Skin epidermis (tissue), 12 donors: ENCODE results near the gene VKORC1.

Source experiments
- H3K27ac ChIP-seq, 21 experiments: fragments of 200-600 bp; sonication (generic) in 11 of 21; one replicate each; pipeline ENCODE4 v1.5.0; 2020; ENCODE audit warnings: mild to moderate bottlenecking in 3 of 21, inconsistent platforms in 2 of 21, moderate library complexity in 2 of 21
- H3K4me3 ChIP-seq, 7 experiments: fragments of 200-600 bp; sonication (generic) in 2 of 7; one replicate each; pipeline ENCODE4 v1.5.0; 2020; ENCODE audit warnings: inconsistent platforms in 2 of 7, mild to moderate bottlenecking in 2 of 7, moderate library complexity in 1 of 7

The VKORC1 gene

DNA sequence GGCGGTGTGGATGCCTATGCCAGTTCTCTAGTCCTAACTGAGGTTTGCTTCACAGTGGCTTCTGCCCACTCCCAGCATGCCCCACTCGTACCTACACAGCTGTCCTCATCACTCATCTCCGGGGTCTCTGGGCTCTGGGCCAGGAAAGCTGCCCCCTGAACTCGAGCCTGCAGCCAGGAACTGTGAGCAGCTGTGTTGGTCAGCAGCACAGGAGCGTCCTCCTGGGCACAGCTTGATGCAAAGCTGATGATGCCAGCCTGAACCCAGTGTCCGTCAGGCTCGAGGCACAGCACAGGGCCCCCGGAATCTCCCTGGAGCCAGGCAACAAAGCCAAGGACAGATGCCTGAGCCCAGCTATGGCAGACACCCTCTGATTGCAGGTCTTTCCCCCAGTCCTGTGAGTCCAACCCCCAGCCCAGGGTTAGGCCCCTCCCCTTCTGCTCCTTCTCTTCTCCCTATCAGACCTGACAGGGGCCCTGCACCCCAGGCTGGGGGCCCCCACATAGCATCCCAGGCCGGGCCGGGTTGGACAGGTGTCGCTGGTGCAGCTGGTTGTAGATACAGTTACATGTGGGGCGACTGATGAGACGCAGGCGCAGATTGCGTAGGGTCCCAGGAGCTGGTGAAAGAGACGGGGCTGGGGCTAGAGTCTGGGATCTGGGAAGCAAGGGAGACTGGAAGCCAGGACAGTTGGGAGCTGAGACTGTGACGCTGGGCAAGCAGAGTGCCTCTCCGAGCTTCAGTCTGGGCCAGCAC, 8.5 kb downstream of the VKORC1 start:
- H3K27ac ChIP-seq = peak overlapping the region in 4 of 21 experiments; percentile 22 to 65 (median 35)
- H3K4me3 ChIP-seq = no peak overlapping the region

DNA sequence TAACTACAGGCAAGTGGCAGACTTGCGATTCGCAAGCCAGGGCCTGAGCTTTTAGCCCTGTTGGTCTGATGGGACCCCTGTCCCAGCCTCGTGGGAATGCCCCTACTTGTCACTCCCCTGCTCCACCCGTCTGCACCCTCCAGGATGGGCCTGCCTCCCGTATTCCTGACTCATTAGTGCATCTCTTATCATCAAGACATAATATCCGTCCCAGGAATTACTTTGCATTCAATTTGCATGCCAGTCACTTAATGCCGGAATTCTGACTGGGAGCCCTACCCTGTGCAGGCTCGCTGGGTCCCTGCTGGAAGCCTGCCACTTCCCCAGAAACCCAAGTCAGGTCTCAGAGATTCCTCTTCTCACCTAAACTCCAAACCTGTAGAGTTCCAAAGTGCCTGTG, 9.2 kb downstream of the VKORC1 start:
- no peak overlapping the region for H3K4me3 ChIP-seq
- peak overlapping the region in 10 of 21 experiments; percentile 22 to 77 (median 57) for H3K27ac ChIP-seq

DNA sequence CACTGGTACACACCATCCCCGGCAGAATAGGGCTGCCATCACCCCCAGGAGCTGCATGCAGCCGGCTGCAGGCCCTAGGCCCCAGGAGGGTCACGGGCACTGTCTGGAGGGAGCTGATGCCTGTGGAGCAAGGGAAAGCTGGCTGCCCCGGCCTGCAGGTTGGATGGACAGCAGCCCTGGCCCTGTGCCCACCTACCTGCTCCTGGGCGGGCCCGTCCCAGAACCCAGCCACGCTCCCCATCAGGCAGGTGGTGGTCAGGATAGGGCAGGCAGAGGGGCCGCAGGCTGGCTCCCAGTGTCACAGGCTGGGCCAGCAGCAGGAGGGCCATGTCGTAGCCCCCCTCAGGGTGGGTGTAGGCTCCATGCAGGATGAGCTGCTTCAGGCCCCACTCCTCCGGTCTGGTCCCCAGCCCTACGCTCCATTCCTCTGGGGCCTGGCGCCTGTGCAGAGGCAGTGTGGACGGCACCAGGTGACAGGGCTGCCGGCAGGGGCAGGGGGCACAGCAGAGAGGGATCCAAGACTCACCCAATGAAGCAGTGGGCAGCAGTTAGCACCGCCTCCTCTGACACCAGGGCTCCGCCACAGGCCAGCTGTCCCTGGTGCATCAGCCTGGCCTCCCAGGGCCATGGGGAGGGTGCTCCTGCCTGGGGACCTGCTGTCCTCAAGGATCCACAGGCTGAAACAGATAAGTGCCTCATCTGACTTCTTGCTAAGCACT, 9.9 kb downstream of the VKORC1 start:
- Histone ChIP-seq H3K27ac (peak overlapping the region in 12 of 21 experiments; percentile 15 to 77 (median 55)), H3K4me3 (no peak overlapping the region)

DNA sequence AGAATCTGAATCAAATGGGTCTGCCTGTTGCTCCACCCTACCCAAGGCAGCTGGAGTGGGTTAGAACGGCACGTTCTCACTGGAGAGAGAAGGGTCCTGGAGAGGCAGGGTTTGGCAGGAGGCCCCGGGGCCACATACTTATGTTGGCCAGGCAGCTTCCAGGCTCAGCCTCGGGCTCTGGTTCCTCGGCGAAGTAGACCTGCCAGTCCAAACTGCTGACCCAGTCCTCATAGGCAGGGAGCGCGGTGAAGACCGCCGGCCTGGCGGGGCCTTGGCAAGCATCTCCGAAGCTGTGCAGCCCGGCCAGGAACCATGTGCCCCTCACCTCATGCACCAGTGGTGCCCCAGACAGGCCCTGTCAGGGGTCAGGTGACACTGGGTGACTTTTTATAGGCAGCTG, 10.6 kb downstream of the VKORC1 start:
- H3K27ac ChIP-seq = peak overlapping the region in 2 of 21 experiments; percentile 29 to 59

DNA sequence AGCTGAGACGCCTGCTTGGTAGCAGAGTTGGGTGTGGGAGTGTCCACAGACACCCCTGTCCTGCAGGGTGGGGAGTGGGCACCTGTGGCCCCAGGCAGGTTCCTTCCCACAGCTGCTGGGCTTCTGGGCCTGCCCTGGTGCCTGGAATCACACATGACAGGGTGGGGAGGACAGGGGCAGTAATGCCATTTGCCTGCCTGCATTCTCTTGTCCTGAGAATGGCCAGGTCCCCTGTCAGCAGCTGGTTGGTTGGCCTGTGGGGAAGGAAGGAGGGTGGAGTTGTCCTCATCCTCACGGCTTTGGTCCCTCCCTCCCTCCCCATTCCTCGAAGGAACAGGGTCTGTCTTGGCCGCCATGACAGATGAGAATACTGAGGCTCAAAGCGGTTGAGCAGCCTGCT, 11.0 kb downstream of the VKORC1 start:
- no peak overlapping the region for H3K4me3 ChIP-seq

More for the DNA sequence above, 10.6 kb downstream of the VKORC1 start:
- no peak overlapping the region for H3K4me3 ChIP-seq

DNA sequence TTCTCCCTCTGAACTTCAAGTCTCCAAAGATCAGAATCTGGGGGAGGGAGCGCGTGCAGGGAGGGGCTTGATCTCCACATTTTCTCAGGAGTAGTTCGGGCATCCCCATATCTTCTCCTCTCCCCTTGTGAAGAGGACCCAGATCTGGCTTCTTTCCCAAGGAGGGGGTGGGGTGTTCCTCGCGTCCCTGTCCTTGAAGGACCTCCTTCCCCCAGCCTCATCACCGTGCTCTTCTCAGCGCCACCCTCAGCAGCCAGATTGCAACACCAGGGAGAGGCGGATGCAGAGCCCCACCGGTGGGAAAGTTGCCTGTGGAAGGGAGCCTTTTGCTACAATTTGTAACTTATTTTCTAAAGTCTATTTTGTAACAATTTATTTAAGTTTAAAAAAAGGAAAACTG, 11.5 kb downstream of the VKORC1 start:
- Histone ChIP-seq H3K27ac (peak overlapping the region in 5 of 21 experiments; percentile 22 to 50 (median 33)), H3K4me3 (no peak overlapping the region)

More for the DNA sequence above, 11.0 kb downstream of the VKORC1 start:
- peak overlapping the region in 2 of 21 experiments; percentile 29 to 43 for H3K27ac ChIP-seq

DNA sequence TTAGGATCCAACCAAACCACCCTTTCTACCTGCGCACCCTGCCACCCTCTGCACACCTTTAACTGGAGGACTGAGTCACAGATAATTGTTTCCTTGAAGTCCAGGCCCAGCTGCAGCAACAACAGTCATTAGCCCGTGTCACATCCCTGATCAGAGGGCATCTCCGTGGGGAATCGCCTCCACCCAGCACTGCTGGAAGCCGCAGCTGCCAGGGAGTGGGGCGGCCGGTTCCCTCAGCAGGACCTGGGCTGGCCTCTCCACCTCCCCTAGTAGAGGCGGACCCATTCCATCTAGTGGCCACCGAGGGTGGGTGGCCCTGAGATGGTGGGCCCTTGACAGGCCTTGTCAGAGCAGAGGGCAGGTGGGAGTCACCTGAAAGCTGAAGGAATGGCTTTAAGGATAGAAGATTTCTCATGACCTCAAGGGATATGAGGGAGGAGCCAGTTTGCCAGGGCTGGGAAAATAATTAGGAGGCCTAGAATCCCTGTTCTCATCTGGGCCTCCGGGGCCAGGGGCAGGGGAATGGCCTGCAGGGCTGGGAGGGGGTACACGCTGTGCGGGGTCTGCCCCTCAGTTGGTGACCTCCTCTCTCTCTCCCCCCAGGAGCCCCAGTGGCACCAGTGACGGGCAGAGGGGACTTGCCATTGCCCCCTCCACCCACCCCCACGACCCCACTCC, 12.1 kb downstream of the VKORC1 start:
- Histone ChIP-seq H3K4me3 (no peak overlapping the region), H3K27ac (peak overlapping the region in 8 of 21 experiments; percentile 18 to 66 (median 40))

DNA sequence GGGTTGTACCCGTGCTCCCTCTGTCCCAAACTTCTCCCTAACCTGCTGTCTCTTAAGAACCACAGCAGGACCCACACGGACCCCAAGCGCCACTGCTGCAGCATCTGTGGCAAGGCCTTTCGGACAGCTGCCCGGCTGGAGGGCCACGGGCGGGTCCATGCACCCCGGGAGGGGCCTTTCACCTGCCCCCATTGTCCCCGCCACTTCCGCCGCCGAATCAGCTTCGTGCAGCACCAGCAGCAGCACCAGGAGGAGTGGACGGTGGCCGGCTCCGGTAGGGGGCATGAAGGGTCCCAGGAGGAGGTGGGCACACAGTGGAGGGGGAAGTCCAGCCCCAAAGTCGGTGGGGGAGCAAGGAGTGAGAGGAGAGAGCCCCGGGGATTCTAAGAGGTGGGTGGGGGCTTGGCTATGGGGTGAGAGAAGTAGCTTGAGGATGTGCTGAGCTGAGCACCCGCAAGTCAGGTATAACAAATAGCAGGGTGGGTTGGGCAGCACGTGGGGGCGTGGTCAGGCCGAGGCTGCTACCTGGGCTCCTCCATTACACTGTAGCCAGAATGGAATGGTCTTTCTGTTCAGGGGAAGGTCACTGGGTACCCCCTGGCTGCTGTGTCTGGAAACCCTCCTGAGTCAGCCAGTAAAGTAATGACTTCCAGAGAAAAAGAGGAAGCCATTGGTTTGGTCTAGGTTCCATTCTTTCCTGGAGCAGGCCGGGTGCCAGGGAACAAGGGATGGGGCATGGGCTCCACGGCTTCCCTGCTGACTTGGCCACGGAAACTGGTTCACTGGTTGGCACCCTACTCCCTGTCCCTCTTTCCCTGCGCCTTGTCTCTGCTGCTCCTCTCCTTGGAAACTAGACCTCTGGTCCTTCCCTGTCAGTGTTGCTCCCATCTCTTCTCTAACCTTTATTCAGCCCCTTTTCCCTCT, 12.9 kb downstream of the VKORC1 start:
- Histone ChIP-seq H3K4me3 (no peak overlapping the region), H3K27ac (peak overlapping the region in 10 of 21 experiments; percentile 1 to 66 (median 38))

DNA sequence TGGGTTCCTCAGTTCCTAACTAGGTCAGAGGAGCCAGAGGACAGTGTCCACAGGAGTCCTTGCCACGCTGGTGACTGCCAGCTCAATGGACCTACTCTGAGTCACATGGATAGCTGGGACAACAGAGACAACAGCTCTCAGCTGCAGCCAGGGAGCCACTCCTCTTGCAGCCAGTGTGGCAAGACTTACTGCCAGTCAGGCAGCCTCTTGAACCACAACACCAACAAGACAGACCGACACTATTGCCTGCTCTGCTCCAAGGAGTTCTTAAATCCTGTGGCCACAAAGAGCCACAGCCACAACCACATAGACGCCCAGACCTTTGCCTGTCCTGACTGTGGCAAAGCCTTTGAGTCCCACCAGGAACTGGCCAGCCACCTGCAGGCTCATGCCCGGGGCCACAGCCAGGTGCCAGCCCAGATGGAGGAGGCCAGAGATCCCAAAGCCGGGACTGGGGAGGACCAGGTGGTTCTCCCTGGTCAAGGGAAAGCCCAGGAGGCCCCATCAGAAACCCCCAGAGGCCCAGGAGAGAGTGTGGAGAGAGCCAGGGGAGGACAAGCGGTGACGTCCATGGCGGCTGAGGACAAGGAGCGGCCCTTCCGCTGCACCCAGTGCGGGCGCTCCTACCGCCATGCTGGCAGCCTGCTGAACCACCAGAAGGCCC, 13.7 kb downstream of the VKORC1 start:
- Histone ChIP-seq H3K4me3 (no peak overlapping the region), H3K27ac (peak overlapping the region in 7 of 21 experiments; percentile 1 to 66 (median 28))

DNA sequence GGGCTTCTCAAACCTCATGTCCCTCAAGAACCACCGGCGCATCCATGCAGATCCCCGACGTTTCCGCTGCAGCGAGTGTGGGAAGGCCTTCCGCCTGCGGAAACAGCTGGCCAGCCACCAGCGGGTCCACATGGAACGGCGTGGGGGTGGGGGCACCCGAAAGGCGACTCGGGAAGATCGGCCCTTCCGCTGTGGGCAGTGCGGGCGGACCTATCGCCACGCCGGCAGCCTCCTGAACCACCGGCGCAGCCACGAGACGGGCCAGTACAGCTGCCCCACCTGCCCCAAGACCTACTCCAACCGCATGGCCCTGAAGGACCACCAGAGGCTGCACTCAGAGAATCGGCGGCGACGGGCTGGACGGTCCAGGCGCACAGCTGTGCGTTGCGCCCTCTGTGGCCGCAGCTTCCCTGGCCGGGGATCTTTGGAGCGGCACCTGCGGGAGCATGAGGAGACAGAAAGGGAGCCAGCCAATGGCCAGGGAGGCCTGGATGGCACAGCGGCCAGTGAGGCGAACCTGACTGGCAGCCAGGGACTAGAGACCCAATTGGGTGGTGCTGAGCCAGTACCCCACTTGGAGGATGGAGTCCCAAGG, 14.5 kb downstream of the VKORC1 start:
- Histone ChIP-seq H3K4me3 (no peak overlapping the region), H3K27ac (no peak overlapping the region)

DNA sequence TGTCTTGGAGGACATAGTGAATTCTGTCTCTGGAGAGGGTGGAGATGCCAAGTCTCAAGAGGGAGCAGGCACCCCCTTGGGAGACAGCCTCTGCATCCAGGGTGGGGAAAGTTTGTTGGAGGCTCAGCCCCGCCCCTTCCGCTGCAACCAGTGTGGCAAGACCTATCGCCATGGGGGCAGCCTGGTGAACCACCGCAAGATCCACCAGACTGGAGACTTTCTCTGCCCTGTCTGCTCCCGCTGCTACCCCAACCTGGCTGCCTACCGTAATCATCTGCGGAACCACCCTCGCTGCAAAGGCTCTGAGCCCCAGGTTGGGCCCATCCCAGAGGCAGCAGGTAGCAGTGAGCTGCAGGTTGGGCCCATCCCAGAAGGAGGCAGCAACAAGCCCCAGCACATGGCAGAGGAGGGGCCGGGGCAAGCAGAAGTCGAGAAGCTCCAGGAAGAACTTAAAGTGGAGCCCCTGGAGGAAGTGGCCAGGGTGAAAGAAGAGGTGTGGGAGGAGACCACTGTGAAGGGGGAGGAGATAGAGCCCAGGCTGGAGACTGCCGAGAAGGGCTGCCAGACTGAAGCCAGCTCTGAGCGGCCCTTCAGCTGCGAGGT, 15.2 kb downstream of the VKORC1 start:
- H3K4me3 ChIP-seq = no peak overlapping the region
- no peak overlapping the region for H3K27ac ChIP-seq

DNA sequence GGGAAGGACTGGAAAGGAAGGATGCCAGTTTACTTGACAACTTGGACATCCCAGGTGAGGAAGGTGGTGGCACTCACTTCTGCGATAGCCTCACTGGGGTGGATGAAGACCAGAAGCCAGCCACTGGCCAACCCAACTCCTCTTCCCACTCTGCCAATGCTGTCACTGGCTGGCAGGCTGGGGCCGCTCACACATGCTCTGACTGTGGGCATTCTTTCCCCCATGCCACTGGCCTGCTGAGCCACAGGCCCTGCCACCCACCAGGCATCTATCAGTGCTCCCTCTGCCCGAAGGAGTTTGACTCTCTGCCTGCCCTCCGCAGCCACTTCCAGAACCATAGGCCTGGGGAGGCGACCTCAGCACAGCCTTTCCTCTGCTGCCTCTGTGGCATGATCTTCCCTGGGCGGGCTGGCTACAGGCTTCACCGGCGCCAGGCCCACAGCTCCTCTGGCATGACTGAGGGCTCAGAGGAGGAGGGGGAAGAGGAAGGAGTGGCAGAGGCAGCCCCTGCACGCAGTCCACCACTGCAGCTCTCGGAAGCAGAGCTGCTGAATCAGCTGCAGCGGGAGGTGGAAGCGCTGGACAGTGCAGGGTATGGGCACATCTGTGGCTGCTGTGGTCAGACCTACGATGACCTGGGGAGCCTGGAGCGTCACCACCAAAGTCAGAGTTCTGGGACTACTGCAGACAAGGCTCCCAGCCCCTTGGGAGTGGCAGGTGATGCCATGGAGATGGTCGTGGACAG, 15.8 kb downstream of the VKORC1 start:
- Histone ChIP-seq H3K4me3 (no peak overlapping the region), H3K27ac (no peak overlapping the region)

DNA sequence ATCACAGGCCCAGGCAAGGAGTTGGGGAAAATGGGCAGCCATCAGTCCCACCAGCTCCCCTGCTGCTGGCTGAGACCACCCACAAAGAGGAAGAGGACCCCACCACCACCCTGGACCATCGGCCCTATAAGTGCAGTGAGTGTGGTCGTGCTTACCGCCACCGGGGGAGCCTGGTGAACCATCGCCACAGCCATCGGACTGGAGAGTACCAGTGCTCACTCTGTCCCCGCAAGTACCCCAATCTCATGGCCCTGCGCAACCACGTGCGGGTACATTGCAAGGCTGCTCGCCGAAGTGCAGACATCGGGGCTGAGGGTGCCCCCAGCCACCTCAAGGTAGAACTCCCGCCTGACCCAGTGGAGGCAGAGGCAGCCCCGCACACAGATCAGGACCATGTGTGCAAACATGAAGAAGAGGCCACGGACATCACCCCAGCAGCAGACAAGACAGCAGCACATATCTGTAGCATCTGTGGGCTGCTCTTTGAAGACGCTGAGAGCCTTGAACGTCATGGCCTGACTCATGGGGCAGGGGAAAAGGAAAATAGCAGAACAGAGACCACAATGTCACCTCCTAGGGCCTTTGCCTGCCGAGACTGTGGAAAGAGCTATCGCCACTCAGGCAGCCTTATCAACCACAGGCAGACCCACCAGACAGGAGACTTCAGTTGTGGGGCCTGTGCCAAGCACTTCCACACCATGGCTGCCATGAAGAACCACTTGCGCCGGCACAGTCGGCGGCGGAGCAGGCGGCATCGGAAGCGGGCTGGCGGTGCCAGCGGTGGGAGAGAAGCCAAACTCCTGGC, 16.8 kb downstream of the VKORC1 start:
- Histone ChIP-seq H3K27ac (no peak overlapping the region), H3K4me3 (no peak overlapping the region)

DNA sequence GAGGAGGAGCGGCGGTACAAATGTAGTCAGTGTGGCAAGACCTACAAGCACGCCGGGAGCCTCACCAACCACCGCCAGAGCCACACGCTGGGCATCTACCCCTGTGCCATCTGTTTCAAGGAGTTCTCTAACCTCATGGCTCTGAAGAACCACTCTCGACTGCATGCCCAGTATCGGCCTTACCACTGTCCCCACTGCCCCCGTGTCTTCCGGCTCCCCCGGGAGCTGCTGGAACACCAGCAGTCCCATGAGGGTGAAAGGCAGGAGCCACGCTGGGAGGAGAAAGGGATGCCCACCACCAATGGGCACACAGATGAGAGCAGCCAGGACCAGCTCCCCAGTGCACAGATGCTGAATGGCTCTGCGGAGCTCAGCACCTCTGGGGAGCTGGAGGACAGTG, 17.6 kb downstream of the VKORC1 start:
- no peak overlapping the region for H3K4me3 ChIP-seq
- H3K27ac ChIP-seq = no peak overlapping the region

DNA sequence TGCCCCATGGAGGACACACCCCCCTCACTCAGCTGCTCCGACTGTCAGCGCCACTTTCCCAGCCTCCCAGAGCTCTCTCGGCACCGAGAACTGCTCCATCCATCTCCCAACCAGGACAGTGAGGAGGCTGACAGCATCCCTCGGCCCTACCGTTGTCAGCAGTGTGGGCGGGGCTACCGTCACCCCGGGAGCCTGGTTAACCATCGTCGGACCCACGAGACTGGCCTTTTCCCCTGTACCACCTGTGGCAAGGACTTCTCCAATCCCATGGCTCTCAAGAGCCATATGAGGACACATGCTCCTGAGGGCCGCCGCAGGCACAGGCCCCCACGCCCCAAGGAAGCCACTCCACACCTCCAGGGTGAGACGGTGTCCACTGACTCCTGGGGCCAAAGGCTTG, 18.3 kb downstream of the VKORC1 start:
- H3K4me3 ChIP-seq = no peak overlapping the region
- no peak overlapping the region for H3K27ac ChIP-seq

DNA sequence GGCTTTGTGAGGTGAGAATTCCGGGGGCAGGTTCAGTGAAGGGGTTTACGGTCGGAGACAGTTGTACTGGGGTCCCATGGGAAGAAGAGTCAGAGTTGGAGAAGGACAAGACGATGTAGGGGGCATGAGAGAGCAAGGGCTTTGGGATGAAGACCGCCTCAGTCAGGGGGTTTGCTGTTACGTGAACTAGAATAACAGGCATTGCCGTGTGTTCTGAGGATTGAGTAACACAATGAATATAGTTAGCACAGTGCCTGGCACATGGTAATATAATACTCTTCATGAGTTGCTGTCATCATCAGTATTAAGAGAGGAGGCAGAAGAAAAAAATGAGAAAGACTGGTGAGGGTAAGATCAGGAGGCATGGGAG, 19.8 kb downstream of the VKORC1 start:
- H3K27ac ChIP-seq = peak overlapping the region; percentile 76 to 98 (median 96)
- H3K4me3 ChIP-seq = peak overlapping the region; percentile 61 to 97 (median 88)
